ENCODE measurements around the gene ATP2B1. TPM values are rescaled to one million over a fixed set of nuclear protein-coding genes. Genes with fewer than 3 reads are reported as not detected.

The ATP2B1 gene
- total RNA-seq, 1 experiment from 2014 or later, result 221 TPM

DNA sequence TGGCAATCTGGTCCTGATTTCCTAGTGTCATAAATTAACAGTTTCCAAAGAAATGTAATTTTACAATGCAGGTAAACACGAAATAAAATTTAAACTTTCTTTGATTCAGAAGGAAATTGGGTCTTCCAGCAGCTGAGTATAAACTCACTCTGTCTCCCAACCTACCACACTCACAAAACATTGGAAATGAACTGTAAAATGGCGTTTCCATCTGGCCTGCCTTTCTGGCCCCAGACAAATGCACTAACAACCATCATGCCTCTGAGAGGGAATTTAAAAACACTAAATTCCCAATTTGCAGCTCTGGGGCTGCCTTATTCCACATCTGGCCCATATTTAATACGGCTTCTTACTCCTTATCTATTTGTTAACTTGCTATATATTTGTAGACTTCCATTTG is 19.3 kb downstream of the ATP2B1 start:
- no peaks in the 10 kb centered on the region for H3K27me3 Mint-ChIP-seq (ENCODE audit: insufficient read depth, unreplicated experiment)
- peaks cover 7% of the 10 kb centered on the region for H3K9me3 Mint-ChIP-seq (ENCODE audit: unreplicated experiment)
- ChIA-PET CTCF (interaction anchor here (1.0 to 1.5 kb wide), 3 partner anchors 10 to 146 kb away, joined by 3 to 7 read pairs (median 5); no protein-coding TSS in a partner anchor), POLR2A (interaction anchor here (0.6 to 14.6 kb wide), 5 partner anchors 12 to 219 kb away, joined by 3 to 136 read pairs (median 3); partner anchors contain the start of gene ATP2B1)
- no peak for DNase-seq (ENCODE audit: unreplicated experiment)
- peaks cover 27% of the 10 kb centered on the region for H3K4me1 Mint-ChIP-seq (ENCODE audit: insufficient read depth, unreplicated experiment)
- no peak overlapping the region for H3K27ac Mint-ChIP-seq (ENCODE audit: low read depth, unreplicated experiment)
- intact Hi-C loops (cut with micrococcal nuclease), result no loop called here
- peaks cover 5% of the 10 kb centered on the region for H3K36me3 Mint-ChIP-seq (ENCODE audit: insufficient read depth, unreplicated experiment)
- no TSS peak for BruUV-seq (replicated peaks)
- TF ChIP-seq, protein P1, sequence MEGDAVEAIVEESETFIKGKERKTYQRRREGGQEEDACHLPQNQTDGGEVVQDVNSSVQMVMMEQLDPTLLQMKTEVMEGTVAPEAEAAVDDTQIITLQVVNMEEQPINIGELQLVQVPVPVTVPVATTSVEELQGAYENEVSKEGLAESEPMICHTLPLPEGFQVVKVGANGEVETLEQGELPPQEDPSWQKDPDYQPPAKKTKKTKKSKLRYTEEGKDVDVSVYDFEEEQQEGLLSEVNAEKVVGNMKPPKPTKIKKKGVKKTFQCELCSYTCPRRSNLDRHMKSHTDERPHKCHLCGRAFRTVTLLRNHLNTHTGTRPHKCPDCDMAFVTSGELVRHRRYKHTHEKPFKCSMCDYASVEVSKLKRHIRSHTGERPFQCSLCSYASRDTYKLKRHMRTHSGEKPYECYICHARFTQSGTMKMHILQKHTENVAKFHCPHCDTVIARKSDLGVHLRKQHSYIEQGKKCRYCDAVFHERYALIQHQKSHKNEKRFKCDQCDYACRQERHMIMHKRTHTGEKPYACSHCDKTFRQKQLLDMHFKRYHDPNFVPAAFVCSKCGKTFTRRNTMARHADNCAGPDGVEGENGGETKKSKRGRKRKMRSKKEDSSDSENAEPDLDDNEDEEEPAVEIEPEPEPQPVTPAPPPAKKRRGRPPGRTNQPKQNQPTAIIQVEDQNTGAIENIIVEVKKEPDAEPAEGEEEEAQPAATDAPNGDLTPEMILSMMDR (IDR thresholded peaks at IDR 0.05; ENCODE audit: unreplicated experiment), result no peak
- H3K4me3 Mint-ChIP-seq (ENCODE audit: unreplicated experiment), result no peak overlapping the region

GRCh38 chr12:89686311-89686710 is 22.3 kb downstream of the ATP2B1 start:
- Mint-ChIP-seq H3K27me3 (ENCODE audit: insufficient read depth, unreplicated experiment) (no peaks in the 10 kb centered on the region), H3K36me3 (ENCODE audit: insufficient read depth, unreplicated experiment) (peaks cover 10% of the 10 kb centered on the region), H3K4me3 (ENCODE audit: unreplicated experiment) (no peak overlapping the region), H3K9me3 (ENCODE audit: unreplicated experiment) (peaks cover 9% of the 10 kb centered on the region), H3K27ac (ENCODE audit: low read depth, unreplicated experiment) (no peak overlapping the region), H3K4me1 (ENCODE audit: insufficient read depth, unreplicated experiment) (peaks cover 16% of the 10 kb centered on the region)
- POLR2A ChIA-PET, result no interaction called here
- CTCF ChIA-PET, result interaction anchor here (0.7 kb wide), 1 partner anchor 213 kb away, joined by 3 read pairs; no protein-coding TSS in a partner anchor
- TF ChIP-seq, protein P1 (IDR thresholded peaks at IDR 0.05; ENCODE audit: unreplicated experiment), result no peak
- no TSS peak for BruUV-seq (replicated peaks)
- intact Hi-C loops (cut with micrococcal nuclease), result no loop called here
- DNase-seq (ENCODE audit: unreplicated experiment), result no peak

- no peaks in the 10 kb centered on the region for H3K27me3 Mint-ChIP-seq (ENCODE audit: insufficient read depth, unreplicated experiment)
- BruUV-seq (replicated peaks), result no TSS peak
- peaks cover 17% of the 10 kb centered on the region for H3K9me3 Mint-ChIP-seq (ENCODE audit: unreplicated experiment)
- no peak for DNase-seq (ENCODE audit: unreplicated experiment)
- H3K36me3 Mint-ChIP-seq (ENCODE audit: insufficient read depth, unreplicated experiment), result peaks cover 10% of the 10 kb centered on the region
- H3K4me1 Mint-ChIP-seq (ENCODE audit: insufficient read depth, unreplicated experiment), result peaks cover 12% of the 10 kb centered on the region
- CTCF ChIA-PET, result interaction anchor here (0.8 kb wide), 1 partner anchor 658 kb away, joined by 3 read pairs; no protein-coding TSS in a partner anchor
- intact Hi-C loops (cut with micrococcal nuclease), result no loop called here
- POLR2A ChIA-PET, result no interaction called here
- H3K4me3 Mint-ChIP-seq (ENCODE audit: unreplicated experiment), result no peak overlapping the region
- TF ChIP-seq, protein P1 (IDR thresholded peaks at IDR 0.05; ENCODE audit: unreplicated experiment), result no peak
- no peak overlapping the region for H3K27ac Mint-ChIP-seq (ENCODE audit: low read depth, unreplicated experiment)
Measured at GRCh38 chr12:89685363-89685972, 23.2 kb downstream of the ATP2B1 start.

DNA sequence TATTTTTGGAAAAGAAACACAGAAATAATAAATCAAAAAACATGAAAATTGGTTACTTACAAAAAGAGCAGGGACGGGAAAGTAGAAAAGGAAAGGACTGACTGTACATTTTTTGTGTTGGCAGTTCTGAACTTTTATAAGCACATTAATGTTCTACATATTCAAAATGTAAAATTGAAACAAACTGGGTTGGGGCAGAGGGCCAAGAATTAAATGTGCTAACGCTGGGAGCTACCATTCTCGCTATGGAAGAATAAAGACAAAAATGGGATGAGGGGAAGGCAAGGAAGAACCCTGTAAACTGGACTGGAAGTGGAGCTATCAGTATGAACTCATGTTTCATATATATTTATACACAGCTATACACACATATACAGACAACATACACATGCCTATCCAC is 24.5 kb downstream of the ATP2B1 start:
- no TSS peak for BruUV-seq (replicated peaks)
- Mint-ChIP-seq H3K4me1 (ENCODE audit: insufficient read depth, unreplicated experiment) (peaks cover 10% of the 10 kb centered on the region), H3K9me3 (ENCODE audit: unreplicated experiment) (peaks cover 31% of the 10 kb centered on the region), H3K4me3 (ENCODE audit: unreplicated experiment) (no peak overlapping the region), H3K36me3 (ENCODE audit: insufficient read depth, unreplicated experiment) (peaks cover 10% of the 10 kb centered on the region), H3K27me3 (ENCODE audit: insufficient read depth, unreplicated experiment) (no peaks in the 10 kb centered on the region), H3K27ac (ENCODE audit: low read depth, unreplicated experiment) (no peak overlapping the region)
- ChIA-PET CTCF (interaction anchor here (0.5 kb wide), 1 partner anchor 31 kb away, joined by 6 read pairs; no protein-coding TSS in a partner anchor), POLR2A (interaction anchor here (0.9 to 1.0 kb wide), 2 partner anchors 13 to 17 kb away, joined by 4 read pairs; no protein-coding TSS in a partner anchor)
- no peak for DNase-seq (ENCODE audit: unreplicated experiment)
- intact Hi-C loops (cut with micrococcal nuclease), result no loop called here
- TF ChIP-seq, protein P1 (IDR thresholded peaks at IDR 0.05; ENCODE audit: unreplicated experiment), result no peak
